NB4 (cell line): ENCODE measurements around the gene FBN1.

Source experiments
- DNase-seq: peaks from one replicate; pipeline ENCODE4 v3.0.0; 2010; ENCODE audit warnings: low read depth
- H3K4me3 ChIP-seq: one replicate; pipeline ENCODE4 v1.5.1; 2011; ENCODE audit warnings: mild to moderate bottlenecking, low read depth, low read length, moderate library complexity
- CTCF ChIP-seq: IDR thresholded peaks from one replicate; pipeline ENCODE4 v1.5.1; 2012; ENCODE audit warnings: low read depth, low read length
- MAX ChIP-seq: IDR thresholded peaks from 2 replicates; pipeline ENCODE4 v1.6.1; 2011; ENCODE audit warnings: low read depth, low read length
- MYC ChIP-seq: IDR thresholded peaks from 2 replicates; pipeline ENCODE4 v1.6.1; 2011; ENCODE audit warnings: low read depth, low read length
- POLR2A ChIP-seq: IDR thresholded peaks from 2 replicates; pipeline ENCODE4 v1.6.1; 2011; ENCODE audit warnings: mild to moderate bottlenecking; ENCODE audit not compliant: insufficient read length; ENCODE audit errors: extremely low read depth

The FBN1 gene

GRCh38 chr15:48674876-48675275, 29.4 kb upstream of the FBN1 start:
- TF ChIP-seq MYC = no peak
- TF ChIP-seq MAX = no peak
- TF ChIP-seq CTCF = no peak
- TF ChIP-seq POLR2A = no peak
- DNase-seq = no peak
- H3K4me3 ChIP-seq = no peak overlapping the region

GRCh38 chr15:48672206-48672605, 26.7 kb upstream of the FBN1 start:
- no peak overlapping the region for H3K4me3 ChIP-seq
- TF ChIP-seq MAX (no peak), POLR2A (no peak), MYC (no peak), CTCF (no peak)
- DNase-seq = no peak

- no peak for DNase-seq
- TF ChIP-seq POLR2A (no peak), MYC (no peak), MAX (no peak), CTCF (no peak)
- no peak overlapping the region for H3K4me3 ChIP-seq
Observed at GRCh38 chr15:48671103-48672022, 25.9 kb upstream of the FBN1 start.

GRCh38 chr15:48667701-48668100, 22.2 kb upstream of the FBN1 start:
- no peak for TF ChIP-seq POLR2A
- no peak for TF ChIP-seq MYC
- no peak for TF ChIP-seq MAX
- TF ChIP-seq CTCF = no peak
- DNase-seq = no peak
- H3K4me3 ChIP-seq = no peak overlapping the region

GRCh38 chr15:48664436-48664835, 18.9 kb upstream of the FBN1 start:
- no peak for DNase-seq
- no peak for TF ChIP-seq MYC
- no peak for TF ChIP-seq POLR2A
- TF ChIP-seq MAX = no peak
- TF ChIP-seq CTCF = no peak
- H3K4me3 ChIP-seq = no peak overlapping the region
